Erythroblast (primary cell): ENCODE data around the gene LRRK2.

ENCODE experiments used
- GATA1 ChIP-seq: IDR thresholded peaks from 2 replicates; pipeline ENCODE4 v1.6.1; 2011; ENCODE audit warnings: low read depth, mild to moderate bottlenecking, control low read depth, low read length, moderate library complexity
- POLR2A ChIP-seq: IDR thresholded peaks from 2 replicates; pipeline ENCODE4 v1.6.1; 2011; ENCODE audit warnings: mild to moderate bottlenecking, low read length

DNA sequence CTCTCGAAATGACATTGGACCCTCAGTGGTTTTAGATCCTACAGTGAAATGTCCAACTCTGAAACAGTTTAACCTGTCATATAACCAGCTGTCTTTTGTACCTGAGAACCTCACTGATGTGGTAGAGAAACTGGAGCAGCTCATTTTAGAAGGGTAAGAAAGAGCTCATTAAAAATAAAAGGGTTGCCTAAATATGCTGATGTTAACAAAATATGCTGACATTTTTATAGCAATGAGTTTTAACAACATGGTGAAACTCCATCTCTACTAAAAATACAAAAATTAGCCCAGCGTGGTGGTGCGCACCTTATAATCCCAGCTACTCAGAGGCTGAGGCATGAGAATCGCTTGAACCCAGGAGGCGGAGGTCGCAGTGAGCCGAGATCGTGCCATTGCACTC lies 73.5 kb downstream of the LRRK2 start:
- TF ChIP-seq POLR2A, result no peak
- no peak for TF ChIP-seq GATA1
